ENCODE results near the gene B4GALT7.

DNA sequence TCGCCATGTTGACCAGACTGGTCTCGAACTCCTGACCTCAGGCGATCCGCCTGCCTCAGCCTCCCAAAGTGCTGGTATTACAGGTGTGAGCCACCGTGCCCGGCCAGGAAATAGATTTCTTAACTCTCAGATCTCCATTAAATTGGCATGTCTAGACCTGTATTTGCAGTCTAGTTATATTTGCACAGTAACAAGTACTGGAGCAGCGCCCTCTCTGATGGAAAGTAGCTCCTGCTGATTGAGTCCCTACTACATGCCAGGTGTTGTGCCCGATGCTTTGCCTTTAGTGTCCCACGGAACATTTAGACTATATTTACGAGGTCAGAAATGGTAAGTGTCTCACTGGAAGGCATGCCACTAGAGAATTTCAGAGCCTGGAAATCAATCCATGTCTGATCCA is 23.8 kb upstream of the B4GALT7 start:
- TF ChIP-seq, protein P1, sequence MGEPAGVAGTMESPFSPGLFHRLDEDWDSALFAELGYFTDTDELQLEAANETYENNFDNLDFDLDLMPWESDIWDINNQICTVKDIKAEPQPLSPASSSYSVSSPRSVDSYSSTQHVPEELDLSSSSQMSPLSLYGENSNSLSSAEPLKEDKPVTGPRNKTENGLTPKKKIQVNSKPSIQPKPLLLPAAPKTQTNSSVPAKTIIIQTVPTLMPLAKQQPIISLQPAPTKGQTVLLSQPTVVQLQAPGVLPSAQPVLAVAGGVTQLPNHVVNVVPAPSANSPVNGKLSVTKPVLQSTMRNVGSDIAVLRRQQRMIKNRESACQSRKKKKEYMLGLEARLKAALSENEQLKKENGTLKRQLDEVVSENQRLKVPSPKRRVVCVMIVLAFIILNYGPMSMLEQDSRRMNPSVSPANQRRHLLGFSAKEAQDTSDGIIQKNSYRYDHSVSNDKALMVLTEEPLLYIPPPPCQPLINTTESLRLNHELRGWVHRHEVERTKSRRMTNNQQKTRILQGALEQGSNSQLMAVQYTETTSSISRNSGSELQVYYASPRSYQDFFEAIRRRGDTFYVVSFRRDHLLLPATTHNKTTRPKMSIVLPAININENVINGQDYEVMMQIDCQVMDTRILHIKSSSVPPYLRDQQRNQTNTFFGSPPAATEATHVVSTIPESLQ (CRISPR knock-in tag; IDR thresholded peaks at IDR 0.05), result no peak
- no peak for TF ChIP-seq CTCF (IDR thresholded peaks at IDR 0.05)
- TF ChIP-seq CREM (CRISPR knock-in tag; IDR thresholded peaks at IDR 0.05), result no peak
- TF ChIP-seq JUN (CRISPR knock-in tag; IDR thresholded peaks at IDR 0.05), result no peak
- no peak for TF ChIP-seq MAX (CRISPR knock-in tag; IDR thresholded peaks at IDR 0.05)
- TF ChIP-seq, protein P2, sequence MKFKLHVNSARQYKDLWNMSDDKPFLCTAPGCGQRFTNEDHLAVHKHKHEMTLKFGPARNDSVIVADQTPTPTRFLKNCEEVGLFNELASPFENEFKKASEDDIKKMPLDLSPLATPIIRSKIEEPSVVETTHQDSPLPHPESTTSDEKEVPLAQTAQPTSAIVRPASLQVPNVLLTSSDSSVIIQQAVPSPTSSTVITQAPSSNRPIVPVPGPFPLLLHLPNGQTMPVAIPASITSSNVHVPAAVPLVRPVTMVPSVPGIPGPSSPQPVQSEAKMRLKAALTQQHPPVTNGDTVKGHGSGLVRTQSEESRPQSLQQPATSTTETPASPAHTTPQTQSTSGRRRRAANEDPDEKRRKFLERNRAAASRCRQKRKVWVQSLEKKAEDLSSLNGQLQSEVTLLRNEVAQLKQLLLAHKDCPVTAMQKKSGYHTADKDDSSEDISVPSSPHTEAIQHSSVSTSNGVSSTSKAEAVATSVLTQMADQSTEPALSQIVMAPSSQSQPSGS (CRISPR knock-in tag; IDR thresholded peaks at IDR 0.05; ENCODE audit: borderline replicate concordance, low read depth), result no peak
- TF ChIP-seq, protein P3, sequence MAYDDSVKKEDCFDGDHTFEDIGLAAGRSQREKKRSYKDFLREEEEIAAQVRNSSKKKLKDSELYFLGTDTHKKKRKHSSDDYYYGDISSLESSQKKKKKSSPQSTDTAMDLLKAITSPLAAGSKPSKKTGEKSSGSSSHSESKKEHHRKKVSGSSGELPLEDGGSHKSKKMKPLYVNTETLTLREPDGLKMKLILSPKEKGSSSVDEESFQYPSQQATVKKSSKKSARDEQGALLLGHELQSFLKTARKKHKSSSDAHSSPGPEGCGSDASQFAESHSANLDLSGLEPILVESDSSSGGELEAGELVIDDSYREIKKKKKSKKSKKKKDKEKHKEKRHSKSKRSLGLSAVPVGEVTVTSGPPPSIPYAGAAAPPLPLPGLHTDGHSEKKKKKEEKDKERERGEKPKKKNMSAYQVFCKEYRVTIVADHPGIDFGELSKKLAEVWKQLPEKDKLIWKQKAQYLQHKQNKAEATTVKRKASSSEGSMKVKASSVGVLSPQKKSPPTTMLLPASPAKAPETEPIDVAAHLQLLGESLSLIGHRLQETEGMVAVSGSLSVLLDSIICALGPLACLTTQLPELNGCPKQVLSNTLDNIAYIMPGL (CRISPR knock-in tag; IDR thresholded peaks at IDR 0.05), result no peak
- TF ChIP-seq, protein P4, sequence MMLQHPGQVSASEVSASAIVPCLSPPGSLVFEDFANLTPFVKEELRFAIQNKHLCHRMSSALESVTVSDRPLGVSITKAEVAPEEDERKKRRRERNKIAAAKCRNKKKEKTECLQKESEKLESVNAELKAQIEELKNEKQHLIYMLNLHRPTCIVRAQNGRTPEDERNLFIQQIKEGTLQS (CRISPR knock-in tag; conservative IDR thresholded peaks at IDR 0.05), result no peak
- TF ChIP-seq SMAD4 (CRISPR knock-in tag; IDR thresholded peaks at IDR 0.05), result no peak
- TF ChIP-seq PREB (CRISPR knock-in tag; IDR thresholded peaks at IDR 0.05; ENCODE audit: borderline replicate concordance), result no peak
- no peak for TF ChIP-seq ETV6 (CRISPR knock-in tag; IDR thresholded peaks at IDR 0.05)
